Spinal cord (tissue), 10 donors: ENCODE measurements around the gene COL1A2. TPM values are rescaled to one million over a fixed set of nuclear protein-coding genes. Genes with fewer than 3 reads are reported as not detected.

ENCODE experiments used
- DNase-seq, 6 donors: peaks; one replicate each; pipeline versions ENCODE4 v3.0.0 to v3.0.0-alpha.2; 2013 to 2015; ENCODE audit warnings: low spot score in 6 of 6, low read depth in 4 of 6
- H3K27ac ChIP-seq: one replicate; pipeline ENCODE4 v1.5.1; 2013; ENCODE audit warnings: low read depth, low read length, control low read depth
- H3K27me3 ChIP-seq: one replicate; pipeline ENCODE4 v1.6.1; 2013; ENCODE audit warnings: low read length; ENCODE audit not compliant: control insufficient read depth, insufficient read depth
- H3K36me3 ChIP-seq: one replicate; pipeline ENCODE4 v1.6.1; 2013; ENCODE audit warnings: low read length; ENCODE audit not compliant: control insufficient read depth, insufficient read depth
- H3K4me1 ChIP-seq: one replicate; pipeline ENCODE4 v1.6.1; 2013; ENCODE audit warnings: low read length; ENCODE audit not compliant: control insufficient read depth, insufficient read depth
- H3K4me3 ChIP-seq: one replicate; pipeline ENCODE4 v1.5.1; 2013; ENCODE audit warnings: low read depth, low read length, control low read depth
- H3K9me3 ChIP-seq: one replicate; pipeline ENCODE4 v1.6.1; 2013; ENCODE audit warnings: low read length; ENCODE audit not compliant: control insufficient read depth, insufficient read depth
- WGBS: methylation state at CpG from one replicate; pipeline ENCODE4 v1.1.5; 2013; ENCODE audit warnings: missing lambda C conversion rate; ENCODE audit not compliant: insufficient coverage; 5-methylcytosine and 5-hydroxymethylcytosine counted together
- polyA plus RNA-seq, 2 donors: library from polyadenylated mRNA; unstranded; fragments of 120-200 nt; gene quantifications; one replicate each; pipeline ENCODE4 v1.2.1, GENCODE V29; 2013; ENCODE audit not compliant: insufficient read length in 2 of 2
- total RNA-seq, 2 donors: library from RNA; depleted of rRNA in 1 of 2; stranded (reverse); fragments of 120-200 nt in 1 of 2; fragments of >200 nt in 1 of 2; gene quantifications; one replicate each; pipeline versions ENCODE4 v1.2.3 to v1.2.4, GENCODE V29; 2013 to 2014
- donor health status: healthy.

COL1A2 gene
- total and polyA plus RNA-seq, 4 donors = 394 to 3,270 (median 1,677) TPM

- Histone ChIP-seq H3K27ac (peak overlapping the region; percentile 94), H3K4me1 (peaks cover 4% of the 10 kb centered on the region)
These were observed 18.4 kb upstream of the COL1A2 start for GRCh38 chr7:94376281-94376680.

GRCh38 chr7:94378356-94378755 lies 16.3 kb upstream of the COL1A2 start:
- Histone ChIP-seq H3K4me1 (peaks cover 4% of the 10 kb centered on the region), H3K9me3 (no peaks in the 10 kb centered on the region), H3K27ac (no peak overlapping the region), H3K36me3 (no peaks in the 10 kb centered on the region), H3K4me3 (no peak overlapping the region), H3K27me3 (no peaks in the 10 kb centered on the region)
- 52% methylated on average over 3 of the region's 3 CpGs for WGBS
- DNase-seq = peak in 1 of 6 donors; percentile 20

More at GRCh38 chr7:94376281-94376680, 18.4 kb upstream of the COL1A2 start:
- no peaks in the 10 kb centered on the region for H3K27me3 ChIP-seq
- H3K36me3 ChIP-seq = no peaks in the 10 kb centered on the region
- WGBS = 100% methylated on average over 1 of the region's 1 CpG
- no peak overlapping the region for H3K4me3 ChIP-seq
- DNase-seq = no peak
- H3K9me3 ChIP-seq = no peaks in the 10 kb centered on the region

- DNase-seq = no peak
- H3K4me1 ChIP-seq = peaks cover 4% of the 10 kb centered on the region
These were observed 14.4 kb upstream of the COL1A2 start for GRCh38 chr7:94380264-94380663.

GRCh38 chr7:94382132-94382531 lies 12.6 kb upstream of the COL1A2 start:
- Histone ChIP-seq H3K4me3 (no peak overlapping the region), H3K27ac (no peak overlapping the region), H3K9me3 (no peaks in the 10 kb centered on the region), H3K27me3 (no peaks in the 10 kb centered on the region), H3K36me3 (no peaks in the 10 kb centered on the region), H3K4me1 (no peaks in the 10 kb centered on the region)
- no CpG with 5 or more reads among the region's 3 CpGs for WGBS
- no peak for DNase-seq

More at GRCh38 chr7:94380264-94380663, 14.4 kb upstream of the COL1A2 start:
- H3K36me3 ChIP-seq = no peaks in the 10 kb centered on the region
- H3K27me3 ChIP-seq = no peaks in the 10 kb centered on the region
- no peak overlapping the region for H3K27ac ChIP-seq
- H3K4me3 ChIP-seq = no peak overlapping the region
- no peaks in the 10 kb centered on the region for H3K9me3 ChIP-seq

- no peaks in the 10 kb centered on the region for H3K9me3 ChIP-seq
- H3K36me3 ChIP-seq = no peaks in the 10 kb centered on the region
- H3K4me3 ChIP-seq = no peak overlapping the region
- H3K27ac ChIP-seq = no peak overlapping the region
- no CpG with 5 or more reads among the region's 1 CpG for WGBS
- no peak for DNase-seq
- no peaks in the 10 kb centered on the region for H3K27me3 ChIP-seq
- no peaks in the 10 kb centered on the region for H3K4me1 ChIP-seq
These were observed 11.9 kb upstream of the COL1A2 start for GRCh38 chr7:94382746-94383145.

- no peaks in the 10 kb centered on the region for H3K36me3 ChIP-seq
- no peaks in the 10 kb centered on the region for H3K9me3 ChIP-seq
- WGBS = 73% methylated on average over 2 of the region's 4 CpGs
- DNase-seq = no peak
- no peaks in the 10 kb centered on the region for H3K4me1 ChIP-seq
- H3K4me3 ChIP-seq = no peak overlapping the region
- H3K27me3 ChIP-seq = no peaks in the 10 kb centered on the region
- peak overlapping the region; percentile 15 for H3K27ac ChIP-seq
These were observed 10.4 kb upstream of the COL1A2 start for GRCh38 chr7:94384315-94384714.

- H3K4me3 ChIP-seq = no peak overlapping the region
- no peaks in the 10 kb centered on the region for H3K4me1 ChIP-seq
- no peaks in the 10 kb centered on the region for H3K9me3 ChIP-seq
- no peak for DNase-seq
- H3K27me3 ChIP-seq = no peaks in the 10 kb centered on the region
- H3K27ac ChIP-seq = no peak overlapping the region
- H3K36me3 ChIP-seq = no peaks in the 10 kb centered on the region
- WGBS = no CpG with 5 or more reads among the region's 2 CpGs
These were observed 8.3 kb upstream of the COL1A2 start for GRCh38 chr7:94386416-94386815.

GRCh38 chr7:94388540-94388939 lies 6.2 kb upstream of the COL1A2 start:
- Histone ChIP-seq H3K4me1 (peaks cover 4% of the 10 kb centered on the region), H3K27ac (no peak overlapping the region), H3K4me3 (no peak overlapping the region), H3K36me3 (no peaks in the 10 kb centered on the region), H3K9me3 (no peaks in the 10 kb centered on the region), H3K27me3 (peaks cover under 1% of the 10 kb centered on the region)
- WGBS = no CpG with 5 or more reads among the region's 1 CpG
- DNase-seq = no peak

GRCh38 chr7:94389381-94389780 lies 5.3 kb upstream of the COL1A2 start:
- WGBS = 100% methylated on average over 1 of the region's 1 CpG
- H3K27ac ChIP-seq = no peak overlapping the region
- no peaks in the 10 kb centered on the region for H3K9me3 ChIP-seq
- H3K4me1 ChIP-seq = peaks cover 11% of the 10 kb centered on the region
- no peaks in the 10 kb centered on the region for H3K36me3 ChIP-seq
- DNase-seq = no peak
- H3K27me3 ChIP-seq = peaks cover 5% of the 10 kb centered on the region
- no peak overlapping the region for H3K4me3 ChIP-seq

- DNase-seq = peak in 1 of 6 donors; percentile 74
- peak overlapping the region; percentile 9 for H3K4me3 ChIP-seq
- peak overlapping the region; percentile 98 for H3K27ac ChIP-seq
- H3K27me3 ChIP-seq = peaks cover 12% of the 10 kb centered on the region
- WGBS = 29% methylated on average over 1 of the region's 4 CpGs
- H3K36me3 ChIP-seq = no peaks in the 10 kb centered on the region
- peaks cover 17% of the 10 kb centered on the region for H3K4me1 ChIP-seq
- H3K9me3 ChIP-seq = no peaks in the 10 kb centered on the region
These were observed 2.8 kb upstream of the COL1A2 start for GRCh38 chr7:94391726-94392392.
